OCI-LY1 (cell line): ENCODE data around the gene SHE.

Experiments
- H2AFZ ChIP-seq: fragments of 200-600 bp; sonication (generic), shearing (Covaris generic); 2 replicates; pipeline ENCODE4 v1.6.0; 2014; ENCODE audit warnings: antibody characterized with exemption, mild to moderate bottlenecking, low read length
- H3F3A ChIP-seq: fragments of 200-600 bp; sonication (generic), shearing (Covaris generic); 2 replicates; pipeline ENCODE4 v1.6.0; 2014; ENCODE audit warnings: mild to moderate bottlenecking, antibody characterized with exemption, low read length, moderate library complexity; ENCODE audit not compliant: insufficient read depth
- H3K27ac ChIP-seq: fragments of 200-600 bp; sonication (generic); 2 replicates; pipeline ENCODE4 v1.5.1; 2014; ENCODE audit warnings: low read length, mixed run types, mild to moderate bottlenecking, low read depth; ENCODE audit not compliant: poor library complexity, severe bottlenecking
- H3K27me3 ChIP-seq: fragments of 200-600 bp; sonication (generic); 2 replicates; pipeline ENCODE4 v1.6.0; 2014; ENCODE audit warnings: antibody characterized with exemption, mild to moderate bottlenecking, low read length, moderate library complexity; ENCODE audit not compliant: insufficient read depth
- H3K36me3 ChIP-seq: fragments of 200-600 bp; sonication (generic); 2 replicates; pipeline ENCODE4 v1.6.1; 2014; ENCODE audit warnings: mild to moderate bottlenecking, antibody characterized with exemption, low read length, moderate library complexity, mixed read lengths; ENCODE audit not compliant: insufficient read depth
- H3K4me1 ChIP-seq: fragments of 200-600 bp; sonication (generic); 2 replicates; pipeline ENCODE4 v1.5.1; 2014; ENCODE audit warnings: mild to moderate bottlenecking, low read length, moderate library complexity; ENCODE audit not compliant: insufficient read depth, severe bottlenecking
- H3K4me2 ChIP-seq: fragments of 200-600 bp; sonication (generic), shearing (Covaris generic); 2 replicates; pipeline ENCODE4 v1.6.1; 2014; ENCODE audit warnings: low read length
- H3K4me3 ChIP-seq: fragments of 200-600 bp; sonication (generic); 2 replicates; pipeline ENCODE4 v1.5.1; 2014; ENCODE audit warnings: low read length, low read depth, mild to moderate bottlenecking, mixed read lengths; ENCODE audit not compliant: poor library complexity, severe bottlenecking
- H3K79me2 ChIP-seq: fragments of 200-600 bp; shearing (Covaris generic); 2 replicates; pipeline ENCODE4 v1.6.1; 2016; ENCODE audit warnings: mixed run types, low read length, mixed read lengths; ENCODE audit not compliant: insufficient read depth
- H3K9ac ChIP-seq: fragments of 200-600 bp; sonication (generic), shearing (Covaris generic); 2 replicates; pipeline ENCODE4 v1.6.1; 2014; ENCODE audit warnings: mild to moderate bottlenecking, low read length, mixed read lengths
- H3K9me2 ChIP-seq: fragments of 200-600 bp; sonication (generic), shearing (Covaris generic); 2 replicates; pipeline ENCODE4 v1.6.1; 2014; ENCODE audit warnings: low read depth, mild to moderate bottlenecking, low read length, mixed read lengths
- H3K9me3 ChIP-seq: fragments of 200-600 bp; shearing (Covaris generic); 2 replicates; pipeline ENCODE4 v1.6.1; 2014; ENCODE audit warnings: low read length, mixed read lengths
- H4K20me1 ChIP-seq: fragments of 200-600 bp; sonication (generic), shearing (Covaris generic); 2 replicates; pipeline ENCODE4 v1.6.0; 2016; ENCODE audit warnings: mild to moderate bottlenecking, low read length; ENCODE audit not compliant: insufficient read depth
- CTCF ChIP-seq: fragments of 200-600 bp; sonication (generic), shearing (Covaris generic); IDR thresholded peaks from 2 replicates; pipeline ENCODE4 v1.5.1; 2017; ENCODE audit warnings: mild to moderate bottlenecking, antibody characterized with exemption, low read length, moderate library complexity, mixed read lengths
- EZH2 ChIP-seq: fragments of 200-600 bp; sonication (generic), shearing (Covaris generic); IDR thresholded peaks from 2 replicates; pipeline ENCODE4 v1.8.0; 2017; ENCODE audit warnings: borderline replicate concordance, mixed run types, mild to moderate bottlenecking, antibody characterized with exemption, low read length, moderate library complexity, mixed read lengths

SHE gene

GRCh38 chr1:154442006-154442740 is 60.0 kb downstream of the SHE start:
- Histone ChIP-seq H3K79me2 (no peaks in the 10 kb centered on the region), H3K4me2 (no peak overlapping the region), H3K36me3 (no peaks in the 10 kb centered on the region), H3K9me2 (no peaks in the 10 kb centered on the region), H3K4me3 (no peak overlapping the region), H3K9ac (no peak overlapping the region), H4K20me1 (no peaks in the 10 kb centered on the region), H3K4me1 (no peaks in the 10 kb centered on the region), H3K9me3 (no peaks in the 10 kb centered on the region), H3K27ac (no peak overlapping the region), H3K27me3 (no peaks in the 10 kb centered on the region), H3F3A (no peaks in the 10 kb centered on the region), H2AFZ (no peak overlapping the region)
- TF ChIP-seq EZH2: no peak
- peak; percentile 46 for TF ChIP-seq CTCF

GRCh38 chr1:154441241-154441888 is 60.8 kb downstream of the SHE start:
- H3F3A ChIP-seq: no peaks in the 10 kb centered on the region
- H3K4me2 ChIP-seq: no peak overlapping the region
- no peak overlapping the region for H3K27ac ChIP-seq
- H3K9me2 ChIP-seq: no peaks in the 10 kb centered on the region
- H3K9me3 ChIP-seq: no peaks in the 10 kb centered on the region
- H3K36me3 ChIP-seq: no peaks in the 10 kb centered on the region
- no peak overlapping the region for H3K4me3 ChIP-seq
- H2AFZ ChIP-seq: no peak overlapping the region
- H3K9ac ChIP-seq: no peak overlapping the region
- TF ChIP-seq CTCF (no peak), EZH2 (no peak)
- no peaks in the 10 kb centered on the region for H3K79me2 ChIP-seq
- no peaks in the 10 kb centered on the region for H4K20me1 ChIP-seq
- no peaks in the 10 kb centered on the region for H3K27me3 ChIP-seq
- H3K4me1 ChIP-seq: no peaks in the 10 kb centered on the region

- Histone ChIP-seq H3K36me3 (no peaks in the 10 kb centered on the region), H3K9ac (no peak overlapping the region), H3K4me3 (no peak overlapping the region), H3K9me3 (no peaks in the 10 kb centered on the region), H3K27ac (no peak overlapping the region), H3K4me1 (no peaks in the 10 kb centered on the region), H3F3A (no peaks in the 10 kb centered on the region), H3K79me2 (no peaks in the 10 kb centered on the region), H2AFZ (no peak overlapping the region), H4K20me1 (no peaks in the 10 kb centered on the region), H3K4me2 (no peak overlapping the region), H3K9me2 (no peaks in the 10 kb centered on the region), H3K27me3 (0 out of 2 replicates have a peak, but pooled peaks cover 3% of the 10 kb centered on the region)
- TF ChIP-seq CTCF (no peak), EZH2 (no peak)
These were observed 62.0 kb downstream of the SHE start for GRCh38 chr1:154440036-154440804.
